Sigmoid colon (tissue), 7 donors: ENCODE measurements around the gene SHB. TPM values are rescaled to one million over a fixed set of nuclear protein-coding genes. Genes with fewer than 3 reads are reported as not detected.

Source experiments
- DNase-seq: peaks from one replicate; pipeline ENCODE4 v3.0.0-alpha.2; 2019
- H3K27ac ChIP-seq, 4 donors: fragments of 200-600 bp; sonication (generic); one replicate each; pipeline ENCODE4 v1.5.1; 2016 to 2019; ENCODE audit warnings: mild to moderate bottlenecking in 1 of 4
- H3K27me3 ChIP-seq, 3 donors: fragments of 200-600 bp; sonication (generic); one replicate each; pipeline ENCODE4 v1.5.1; 2019; ENCODE audit warnings: mild to moderate bottlenecking in 1 of 3
- H3K36me3 ChIP-seq, 4 donors: fragments of 200-600 bp; sonication (generic); one replicate each; pipeline ENCODE4 v1.5.1; 2016 to 2019
- H3K4me1 ChIP-seq, 4 donors: fragments of 200-600 bp; sonication (generic); one replicate each; pipeline ENCODE4 v1.5.1; 2017 to 2019
- H3K4me3 ChIP-seq, 4 donors: fragments of 200-600 bp; sonication (generic); one replicate each; pipeline ENCODE4 v1.5.1; 2017 to 2019; ENCODE audit warnings: mild to moderate bottlenecking in 2 of 4, moderate library complexity in 1 of 4
- H3K9me3 ChIP-seq, 4 donors: fragments of 200-600 bp in 3 of 4; sonication (generic) in 3 of 4; one replicate each; pipeline versions ENCODE4 v1.5.1 to v1.6.1; 2013 to 2019
- CTCF ChIP-seq, 4 experiments: fragments of 450-650 bp in 3 of 4; fragments of 200-600 bp in 1 of 4; IDR thresholded peaks; one replicate each; pipeline ENCODE4 v1.5.1; 2016 to 2019; ENCODE audit warnings: antibody characterized with exemption in 4 of 4, mild to moderate bottlenecking in 3 of 4, moderate library complexity in 2 of 4
- EP300 ChIP-seq, 4 donors: sonication (generic); formaldehyde crosslinking; IDR thresholded peaks; one replicate each; pipeline ENCODE4 v1.6.1; 2017; ENCODE audit warnings: antibody characterized with exemption in 4 of 4
- POLR2A ChIP-seq, 2 donors: fragments of 450-650 bp; IDR thresholded peaks; one replicate each; pipeline ENCODE4 v1.6.1; 2016; ENCODE audit warnings: antibody characterized with exemption in 2 of 2, mild to moderate bottlenecking in 2 of 2, moderate library complexity in 2 of 2
- POLR2AphosphoS5 ChIP-seq, 4 donors: sonication (generic); formaldehyde crosslinking; IDR thresholded peaks; one replicate each; pipeline ENCODE4 v1.6.1; 2017; ENCODE audit warnings: antibody characterized with exemption in 4 of 4
- WGBS, 2 donors: extraction: QIAGEN DNeasy Blood & Tissue Kit; methylation state at CpG; one replicate each; pipeline ENCODE4 v1.1.7; 2013; 5-methylcytosine and 5-hydroxymethylcytosine counted together
- intact Hi-C: fragments of 100-400 bp; cut with DNase I; formaldehyde crosslinking; loops from one replicate; pipeline ENCODE4 v1.15.1; 2023
- polyA plus RNA-seq, 3 donors: library from polyadenylated mRNA; stranded (reverse); fragments of 200-250 nt; gene quantifications; one replicate each; pipeline ENCODE4 v1.2.3, GENCODE V29; 2013
- small RNA-seq, 3 donors: library from RNA; depleted of rRNA; stranded (forward); fragments of <200 nt; gene quantifications; one replicate each; pipeline ENCODE3, GENCODE V24; 2016
- total RNA-seq, 4 donors: library from RNA; depleted of rRNA; stranded (reverse); fragments of >200 nt; gene quantifications; one replicate each; pipeline ENCODE4 v1.1.0, GENCODE V29; 2016
- donor health status: healthy with polysubstance abuse.
- donor health status: Bipolar disorder and iron deficiency.
- donor health status: healthy.

Gene SHB
- total and polyA plus RNA-seq, 7 donors, result 6.8 to 33.7 (median 10.2) TPM

- Histone ChIP-seq H3K9me3 (no peaks in the 10 kb centered on the region), H3K4me1 (no peaks in the 10 kb centered on the region), H3K4me3 (no peak overlapping the region), H3K36me3 (peaks cover 0 to 24% (median 0%) of the 10 kb centered on the region in 4 donors), H3K27ac (no peak overlapping the region), H3K27me3 (no peaks in the 10 kb centered on the region)
- intact Hi-C loops, result no loop called here
- TF ChIP-seq POLR2A (IDR thresholded peaks at IDR 0.05) (no peak), POLR2AphosphoS5 (IDR thresholded peaks at IDR 0.05) (no peak), EP300 (IDR thresholded peaks at IDR 0.05) (no peak), CTCF (IDR thresholded peaks at IDR 0.05) (no peak)
- no peak for DNase-seq
- 88 to 95% methylated on average over 1 of the region's 1 CpG for WGBS, 2 donors
These were observed 192.7 kb downstream of the SHB start for GRCh38 chr9:37876376-37876775.

- peaks cover 0 to 10% (median 0%) of the 10 kb centered on the region in 4 donors for H3K36me3 ChIP-seq
- no peak for TF ChIP-seq CTCF (IDR thresholded peaks at IDR 0.05)
- TF ChIP-seq EP300 (IDR thresholded peaks at IDR 0.05), result no peak
- no peaks in the 10 kb centered on the region for H3K4me1 ChIP-seq
- DNase-seq, result no peak
- H3K27me3 ChIP-seq, result no peaks in the 10 kb centered on the region
- H3K4me3 ChIP-seq, result no peak overlapping the region
- no peak overlapping the region for H3K27ac ChIP-seq
- WGBS, 2 donors, result 98 to 99% methylated on average over 2 of the region's 2 CpGs
- H3K9me3 ChIP-seq, result no peaks in the 10 kb centered on the region
- intact Hi-C loops, result no loop called here
These were observed 195.1 kb downstream of the SHB start for GRCh38 chr9:37873955-37874354.

GRCh38 chr9:37870799-37871176 lies 198.2 kb downstream of the SHB start:
- intact Hi-C loops, result no loop called here
- Histone ChIP-seq H3K4me3 (no peak overlapping the region), H3K27me3 (no peaks in the 10 kb centered on the region), H3K36me3 (peaks cover 0 to 14% (median 0%) of the 10 kb centered on the region in 4 donors), H3K27ac (no peak overlapping the region), H3K4me1 (no peaks in the 10 kb centered on the region), H3K9me3 (no peaks in the 10 kb centered on the region)
- TF ChIP-seq POLR2AphosphoS5 (IDR thresholded peaks at IDR 0.05), result no peak
- TF ChIP-seq CTCF (IDR thresholded peaks at IDR 0.05), result no peak
- no peak for TF ChIP-seq EP300 (IDR thresholded peaks at IDR 0.05)
- TF ChIP-seq POLR2A (IDR thresholded peaks at IDR 0.05), result no peak
- DNase-seq, result no peak
- 15 to 58% methylated on average over 5 of the region's 5 CpGs for WGBS, 2 donors

GRCh38 chr9:37870081-37870798 lies 198.8 kb downstream of the SHB start:
- WGBS, 2 donors, result 83 to 93% methylated on average over 5 of the region's 5 CpGs
- Histone ChIP-seq H3K4me1 (no peaks in the 10 kb centered on the region), H3K9me3 (no peaks in the 10 kb centered on the region), H3K27me3 (no peaks in the 10 kb centered on the region), H3K4me3 (no peak overlapping the region), H3K27ac (no peak overlapping the region), H3K36me3 (peaks cover 0 to 14% (median 0%) of the 10 kb centered on the region in 4 donors)
- intact Hi-C loops, result no loop called here
- TF ChIP-seq EP300 (IDR thresholded peaks at IDR 0.05) (no peak), POLR2AphosphoS5 (IDR thresholded peaks at IDR 0.05) (no peak), CTCF (IDR thresholded peaks at IDR 0.05) (no peak), POLR2A (IDR thresholded peaks at IDR 0.05) (no peak)
- DNase-seq, result no peak

Small RNAs within 50 kb of the gene (small RNA-seq; reads per million reads assigned to genes)
- 0 reads per million in 3 donors for gene RNU7-124P

Other genes starting within 250 kb of the SHB start
- gene SLC25A51, start 165.1 kb downstream of the SHB start, total RNA-seq, result 10 to 100 TPM; 19.3 to 31.0 (median 27.3) TPM
- gene SLC25A51, start 165.1 kb downstream of the SHB start, polyA plus RNA-seq, result 1 to 10 TPM; 4.2 to 8.9 (median 8.6) TPM